HL-60/S4 treated with retinoic acid at 250 ng/mL for 4 days and 3 days (cell line): Measurements from ENCODE around the gene SLC7A8.
"Not testable (repeated sequence)": the region's sequence is repeated elsewhere in the genome, so short reads cannot be mapped to it uniquely, and the experiment has no call there.

Source experiments
- in situ Hi-C: fragments of 300-500 bp; cut with MboI; formaldehyde crosslinking; loops from 2 replicates; pipeline ENCODE4 v1.7.0; 2022; ENCODE audit warnings: low sequenced_read_pairs

The SLC7A8 gene

DNA sequence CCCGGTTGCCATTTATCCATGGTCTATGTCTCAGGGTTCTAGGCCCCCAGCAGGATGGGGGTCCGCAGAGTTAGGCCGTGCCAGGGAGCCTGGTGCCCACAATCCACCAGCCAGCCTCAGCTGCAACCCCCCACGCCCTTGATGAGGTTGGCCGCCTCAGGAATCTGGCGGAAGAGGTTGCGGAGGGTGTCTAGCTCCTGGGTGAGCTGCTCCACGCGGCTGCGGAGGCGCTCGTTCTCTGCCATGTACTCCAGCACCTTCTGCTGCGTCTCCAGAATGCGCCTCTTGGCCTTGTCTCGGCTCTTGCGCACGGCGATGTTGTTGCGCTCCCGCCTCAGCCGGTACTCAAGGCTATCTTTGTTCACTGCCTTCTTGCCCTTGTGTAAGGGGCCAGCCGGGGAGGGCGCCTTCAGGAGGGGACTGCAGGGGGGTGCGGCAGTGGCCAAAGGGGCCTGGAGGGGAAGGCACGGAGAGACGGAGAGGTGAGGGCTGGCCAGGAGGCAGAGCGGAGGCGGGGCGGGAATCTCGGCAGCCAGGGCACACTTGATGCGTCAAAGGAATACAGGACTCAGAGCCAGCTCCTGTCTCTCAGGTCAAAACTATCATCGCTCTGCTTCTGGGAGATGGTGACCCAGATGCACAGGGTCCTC lies 66.0 kb downstream of the SLC7A8 start:
- in situ Hi-C loops: no loop called here

DNA sequence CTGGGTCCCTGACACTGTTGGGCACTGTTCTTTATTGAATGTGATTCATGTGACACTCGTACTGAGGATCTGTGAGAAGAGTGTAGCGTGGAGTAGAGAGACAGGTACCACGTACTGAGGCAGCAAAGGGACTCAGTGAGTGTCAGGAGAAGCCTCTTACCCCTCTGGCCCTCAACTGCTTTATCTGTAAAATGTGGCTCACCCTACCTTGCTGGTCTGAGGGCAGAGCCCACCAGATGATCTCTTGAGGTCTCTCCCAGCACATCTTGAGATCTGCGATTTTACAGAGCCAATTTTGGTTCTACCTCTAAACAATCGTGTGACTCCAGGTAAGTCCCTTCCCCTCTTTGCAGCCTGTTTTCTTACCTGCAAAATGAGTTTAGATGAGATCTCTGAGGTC lies 67.5 kb downstream of the SLC7A8 start:
- in situ Hi-C loops: no loop called here

DNA sequence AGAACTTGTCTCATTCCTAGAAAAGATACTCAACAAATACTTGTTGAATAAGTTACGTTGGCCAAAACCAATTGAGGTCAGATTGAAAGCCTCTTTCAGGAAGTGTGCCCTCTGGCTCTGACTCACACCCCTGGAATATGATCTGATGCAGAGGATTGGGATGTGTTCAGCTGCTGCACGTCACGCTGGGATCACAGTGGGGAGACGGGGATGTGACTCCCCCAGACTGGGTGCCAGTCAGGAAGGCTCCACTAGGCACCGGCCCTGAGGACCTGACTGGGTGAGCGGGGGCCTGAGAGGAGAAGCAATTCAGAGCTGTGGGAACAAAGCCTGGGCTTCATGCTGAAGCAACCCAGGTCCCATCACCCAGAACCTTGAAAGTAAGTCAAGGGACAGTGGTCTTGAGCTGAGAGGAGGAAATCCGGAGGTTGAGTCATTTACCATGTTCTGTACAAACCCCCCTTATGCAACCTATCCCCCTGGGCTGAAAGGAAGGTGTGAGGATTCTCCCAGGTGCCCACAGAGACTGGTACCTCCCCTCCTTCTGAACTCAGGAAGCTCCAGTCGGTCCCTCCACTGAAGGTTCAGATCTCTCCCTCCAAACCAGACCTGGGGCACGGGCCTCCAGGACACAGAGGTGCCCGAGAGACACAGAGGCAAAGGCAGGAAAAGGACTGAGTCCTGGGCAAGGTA lies 68.3 kb downstream of the SLC7A8 start:
- in situ Hi-C loops: no loop called here

DNA sequence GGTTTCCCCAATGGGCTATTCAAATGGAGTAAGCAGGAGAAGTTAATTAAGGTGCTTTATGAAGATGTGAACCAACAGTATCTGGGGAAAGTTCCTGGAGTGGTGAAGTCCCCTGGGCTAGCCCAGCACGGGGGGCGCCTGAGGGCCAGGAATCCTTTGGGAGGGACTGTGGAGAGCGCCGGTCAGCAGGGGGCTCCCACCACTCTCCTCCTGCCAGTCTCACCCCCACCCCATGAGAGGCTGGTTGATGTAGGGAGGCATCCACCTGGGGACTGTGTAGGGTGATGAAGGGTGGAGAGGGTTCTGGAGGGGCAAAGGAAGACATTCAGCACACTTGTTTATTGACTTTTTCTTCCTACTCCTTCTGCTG lies 68.8 kb downstream of the SLC7A8 start:
- in situ Hi-C loops: no loop called here

DNA sequence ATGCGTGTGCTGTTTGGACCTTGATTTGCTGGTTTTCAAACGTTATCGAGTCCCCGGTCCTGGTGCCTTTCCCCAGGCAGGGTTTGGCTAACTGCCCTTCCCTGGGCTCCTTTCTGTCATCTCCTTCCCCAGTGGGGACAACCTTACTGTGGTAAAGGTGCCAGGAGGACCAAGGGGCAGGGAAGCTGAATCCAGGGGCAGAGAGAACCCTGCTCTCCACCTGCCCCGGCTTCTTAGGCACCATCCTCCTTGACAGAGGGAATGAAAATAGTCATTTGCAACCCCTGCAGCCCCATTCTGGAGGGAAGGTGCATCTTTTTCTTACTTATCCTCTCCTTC lies 69.4 kb downstream of the SLC7A8 start:
- in situ Hi-C loops: no loop called here

DNA sequence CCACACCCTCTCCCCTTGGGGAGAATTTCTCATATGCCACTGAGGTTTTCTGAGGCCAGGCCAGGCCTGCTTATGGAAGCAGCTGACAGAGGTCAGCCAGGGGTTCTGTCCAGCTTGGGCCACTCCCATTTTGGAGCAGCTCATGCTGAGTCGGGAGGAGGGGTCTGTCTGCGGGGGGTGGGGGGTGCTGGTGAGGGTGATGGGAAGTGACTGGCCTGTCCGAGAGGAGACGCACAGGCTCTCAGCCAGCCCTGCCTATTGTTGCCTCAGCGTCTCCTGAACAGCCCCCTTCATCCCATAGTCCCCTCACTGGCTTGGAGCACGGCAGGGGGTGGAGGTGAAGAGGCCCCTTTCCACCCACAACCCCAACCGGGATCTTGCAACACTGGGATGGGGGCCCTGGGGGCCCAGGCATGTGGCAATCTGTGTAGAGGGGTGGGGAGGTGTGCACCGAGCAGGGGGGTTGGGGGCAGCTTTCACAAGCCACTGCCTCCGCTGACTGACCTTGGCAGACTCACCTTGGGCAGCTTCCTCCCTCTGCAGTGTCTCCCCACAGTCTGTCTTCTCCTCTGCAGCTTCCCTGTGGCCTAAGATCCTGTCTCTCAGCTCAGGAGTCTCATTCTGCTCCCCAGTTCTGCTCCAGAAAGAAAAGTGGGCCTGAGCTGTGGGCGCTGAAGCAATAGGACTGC lies 69.9 kb downstream of the SLC7A8 start:
- in situ Hi-C loops: no loop called here

DNA sequence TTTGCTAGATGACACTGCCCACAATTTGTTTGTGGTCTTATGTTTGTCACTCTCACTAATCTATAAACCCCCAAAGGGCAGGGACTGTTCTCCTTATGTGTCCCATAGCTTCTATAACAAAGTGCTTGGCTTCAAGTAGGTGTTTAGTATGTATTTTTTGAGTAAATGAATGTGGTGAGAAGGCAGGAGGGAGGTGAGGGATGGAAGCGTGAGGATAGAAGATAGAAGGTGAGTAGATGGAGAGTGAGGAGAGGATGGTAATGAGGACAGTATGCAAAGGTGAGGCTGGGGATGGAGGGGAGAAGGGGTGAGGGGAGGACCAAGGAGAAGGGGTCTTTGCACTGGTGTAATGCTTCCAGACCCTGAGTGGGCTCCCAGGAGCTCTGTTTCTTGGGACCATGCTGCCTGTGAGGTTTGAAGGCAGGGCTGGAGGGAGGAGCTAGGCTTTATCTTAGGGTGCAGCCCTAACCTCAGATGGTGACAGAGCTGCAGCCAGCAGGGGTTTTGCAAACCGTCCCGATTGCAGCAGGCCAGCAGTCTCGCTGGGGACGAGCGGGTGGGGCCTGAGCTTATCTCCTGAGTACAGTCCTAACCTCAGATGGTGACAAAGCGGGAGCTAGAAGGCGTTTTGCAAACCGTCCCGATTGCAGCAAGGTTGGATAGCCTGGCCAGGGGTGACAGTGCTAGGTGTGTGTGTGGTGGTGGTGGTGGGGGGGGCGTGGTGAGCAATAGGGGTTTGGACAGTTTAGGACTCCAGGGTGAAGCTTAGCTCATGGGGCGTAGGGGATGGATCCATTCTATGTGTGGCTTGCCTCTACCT lies 70.9 kb downstream of the SLC7A8 start:
- in situ Hi-C loops: no loop called here

DNA sequence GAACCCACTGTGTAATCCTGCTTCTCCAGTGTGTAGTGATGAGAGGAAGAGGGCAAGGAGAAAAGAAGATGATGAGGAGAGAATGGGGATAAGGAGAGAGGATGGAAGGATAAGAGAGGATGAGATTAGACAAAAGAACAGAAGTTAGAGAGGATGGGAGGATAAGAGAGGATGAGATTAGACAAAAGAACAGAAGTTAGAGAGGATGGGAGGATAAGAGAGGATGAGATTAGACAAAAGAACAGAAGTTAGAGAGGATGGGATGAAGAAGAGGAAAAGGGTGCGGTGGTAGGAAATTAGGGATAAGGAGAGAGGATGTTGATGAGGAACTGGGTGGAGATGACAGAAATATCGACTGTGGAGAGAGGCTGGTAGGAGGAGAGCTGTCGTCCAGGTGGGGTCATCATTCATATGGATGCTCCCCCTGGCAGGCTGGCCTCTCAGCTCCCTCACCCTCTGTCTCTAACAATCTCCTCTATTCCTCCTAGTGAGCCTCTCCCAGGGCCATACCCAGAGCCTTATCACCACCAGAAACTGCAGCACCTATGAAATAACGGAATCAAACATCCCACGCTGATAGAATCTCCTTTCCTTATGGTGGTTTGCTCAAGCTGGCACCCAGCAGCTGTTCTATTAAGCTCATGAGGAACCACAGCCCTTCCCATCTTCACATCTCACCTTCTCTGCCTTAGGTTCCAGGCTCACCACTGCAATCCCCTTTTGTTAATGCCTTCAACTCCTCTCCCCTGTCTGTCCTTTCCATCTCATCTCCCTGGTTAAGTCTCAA lies 72.7 kb downstream of the SLC7A8 start:
- in situ Hi-C loops: no loop called here

DNA sequence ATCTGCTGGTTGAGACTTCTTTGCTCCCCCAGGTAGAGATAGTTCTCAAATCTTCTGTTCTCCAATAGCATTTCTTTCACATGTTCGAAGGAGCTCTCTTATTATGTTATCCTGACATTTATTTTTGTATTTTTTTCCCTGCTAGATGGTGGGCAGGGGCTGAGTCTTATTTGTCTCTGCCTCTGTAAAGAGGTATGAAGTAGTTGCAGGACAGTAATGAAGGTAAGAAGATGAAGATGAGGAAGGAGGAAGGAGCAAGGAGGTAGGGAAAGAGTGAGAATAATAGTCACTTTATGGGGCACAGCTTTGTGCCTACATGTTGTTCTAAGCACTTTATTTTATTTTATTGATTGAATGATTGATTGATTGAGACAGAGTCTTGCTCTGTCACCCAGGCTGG lies 73.7 kb downstream of the SLC7A8 start:
- in situ Hi-C loops: no loop called here

DNA sequence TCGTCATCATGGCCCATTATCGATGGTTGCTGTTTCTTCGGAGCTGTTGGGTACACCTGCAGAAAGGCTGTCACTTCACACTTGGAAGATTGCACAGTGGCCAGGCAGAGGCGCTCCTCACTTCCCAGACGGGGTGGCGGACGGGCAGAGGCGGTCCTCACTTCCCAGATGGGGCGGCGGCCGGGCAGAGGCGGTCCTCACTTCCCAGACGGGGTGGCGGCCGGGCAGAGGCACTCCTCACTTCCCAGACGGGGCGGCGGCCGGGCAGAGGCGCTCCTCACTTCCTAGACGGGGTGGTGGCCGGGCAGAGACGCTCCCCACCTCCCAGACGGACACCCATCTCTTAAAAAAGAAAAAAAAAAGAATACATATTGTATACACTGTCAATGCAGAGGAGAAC lies 75.3 kb downstream of the SLC7A8 start:
- in situ Hi-C loops: not testable (repeated sequence)

DNA sequence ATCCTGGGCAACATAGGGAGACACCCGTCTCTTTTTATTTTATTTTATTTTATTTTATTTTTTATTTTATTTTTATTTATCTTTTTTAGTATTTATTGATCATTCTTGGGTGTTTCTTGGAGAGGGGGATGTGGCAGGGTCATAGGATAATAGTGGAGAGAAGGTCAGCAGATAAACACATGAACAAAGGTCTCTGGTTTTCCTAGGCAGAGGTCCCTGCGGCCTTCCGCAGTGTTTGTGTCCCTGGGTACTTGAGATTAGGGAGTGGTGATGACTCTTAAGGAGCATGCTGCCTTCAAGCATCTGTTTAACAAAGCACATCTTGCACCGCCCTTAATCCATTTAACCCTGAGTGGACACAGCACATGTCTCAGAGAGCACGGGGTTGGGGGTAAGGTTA lies 75.8 kb downstream of the SLC7A8 start:
- in situ Hi-C loops: not testable (repeated sequence)

DNA sequence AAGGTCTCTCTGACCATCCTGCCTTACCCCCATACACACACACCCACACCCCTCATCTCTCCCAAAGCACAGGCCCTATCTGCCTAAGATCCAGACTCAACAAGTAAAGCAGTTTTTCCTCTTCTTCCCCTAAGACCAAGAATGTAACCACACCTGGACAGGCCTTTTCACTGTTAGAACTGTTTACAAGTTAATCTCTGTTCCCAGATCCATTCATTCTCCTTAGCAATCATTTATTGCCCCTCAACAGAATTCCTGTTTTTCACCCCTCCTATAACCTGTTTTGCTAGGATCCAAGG lies 76.8 kb downstream of the SLC7A8 start:
- in situ Hi-C loops: no loop called here

DNA sequence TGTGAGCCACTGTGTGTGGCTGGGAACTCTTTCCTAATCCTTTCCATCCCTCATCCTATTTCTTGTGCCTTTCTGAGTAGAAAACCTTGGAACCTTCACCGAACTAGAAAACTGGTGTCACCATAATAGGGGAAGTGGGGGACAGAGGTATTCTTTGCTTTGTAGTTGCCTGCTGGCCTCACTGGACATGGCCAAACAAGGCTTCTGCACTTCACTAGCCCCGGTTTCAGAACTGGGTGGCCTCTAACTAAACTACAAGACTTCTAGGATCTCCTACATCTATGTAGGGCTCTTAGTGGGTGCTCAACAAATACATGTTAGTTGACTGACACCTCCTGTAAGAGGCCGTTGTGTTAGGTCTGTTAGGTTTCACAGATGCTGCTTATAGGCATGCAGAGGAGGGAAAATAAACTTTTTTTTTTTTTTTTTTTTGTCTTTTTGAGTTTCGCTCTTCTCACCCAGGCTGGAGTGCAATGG lies 78.1 kb downstream of the SLC7A8 start:
- in situ Hi-C loops: no loop called here

DNA sequence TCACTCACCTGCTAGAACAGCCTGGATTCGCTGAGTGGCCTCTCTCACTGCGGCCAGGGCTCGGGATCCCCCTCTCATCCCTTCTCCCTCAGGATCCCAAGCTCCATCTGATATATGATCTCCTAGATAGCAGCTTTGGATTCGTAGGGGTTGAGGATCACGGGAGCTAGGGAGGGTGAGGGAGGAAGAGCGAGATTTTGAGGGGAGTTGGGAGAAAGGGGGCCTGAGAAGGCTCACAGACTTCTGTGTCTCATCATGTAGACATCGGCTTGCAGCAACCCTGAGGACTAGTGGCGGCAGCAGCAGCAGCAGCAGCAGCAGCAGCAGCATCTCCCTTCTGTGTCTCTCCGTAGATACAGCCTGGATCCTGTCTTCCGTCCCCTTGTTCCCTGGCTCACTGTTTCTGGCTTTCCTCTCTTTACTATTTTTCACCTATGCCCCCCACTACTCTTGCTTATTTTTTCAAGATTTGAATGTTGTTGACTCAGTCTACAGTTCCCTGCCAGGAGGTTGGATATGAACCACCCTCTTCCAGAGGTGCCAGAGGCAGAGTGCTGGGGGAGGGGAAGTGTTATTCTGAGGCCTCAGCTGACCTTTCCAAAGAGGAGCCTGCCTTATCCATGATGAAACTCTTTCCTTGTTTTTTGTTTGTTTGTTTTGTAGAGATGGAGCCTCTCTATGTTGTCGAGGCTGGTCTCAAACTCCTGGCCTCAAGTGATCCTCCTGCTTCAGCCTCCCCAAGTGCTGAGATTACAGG lies 78.7 kb downstream of the SLC7A8 start, which contains the start of gene CIROP:
Gene CIROP, minus strand, starts transcription at position 399 of the 757 bp plus-strand sequence. Its CDS starts 69 bp downstream, at position 330.
- in situ Hi-C loops: no loop called here

DNA sequence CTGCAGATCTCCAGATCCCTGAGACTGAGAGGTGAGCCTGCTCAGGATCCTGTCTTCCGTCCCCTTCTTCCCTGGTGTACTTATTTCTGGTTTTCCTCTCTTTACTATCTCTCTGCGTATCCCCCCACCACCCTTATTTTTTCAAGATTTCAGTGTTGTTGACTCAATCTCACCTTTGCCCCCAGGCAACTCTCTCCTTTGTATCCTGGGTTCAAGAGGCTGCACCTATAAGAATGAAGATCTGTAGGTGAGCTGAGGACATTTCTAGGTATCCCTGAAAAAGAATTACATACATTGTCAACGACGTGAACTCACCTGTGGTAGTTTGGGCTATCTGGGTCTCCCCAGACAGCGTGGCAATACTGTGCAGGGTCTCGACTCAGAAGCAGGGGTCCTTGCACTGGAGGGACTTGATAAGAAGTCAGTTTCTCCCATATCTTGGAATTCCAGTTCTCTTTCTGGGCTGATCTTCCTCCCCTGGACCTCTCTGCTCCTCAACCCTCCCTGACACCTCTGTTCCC lies 79.3 kb downstream of the SLC7A8 start:
- in situ Hi-C loops: no loop called here

DNA sequence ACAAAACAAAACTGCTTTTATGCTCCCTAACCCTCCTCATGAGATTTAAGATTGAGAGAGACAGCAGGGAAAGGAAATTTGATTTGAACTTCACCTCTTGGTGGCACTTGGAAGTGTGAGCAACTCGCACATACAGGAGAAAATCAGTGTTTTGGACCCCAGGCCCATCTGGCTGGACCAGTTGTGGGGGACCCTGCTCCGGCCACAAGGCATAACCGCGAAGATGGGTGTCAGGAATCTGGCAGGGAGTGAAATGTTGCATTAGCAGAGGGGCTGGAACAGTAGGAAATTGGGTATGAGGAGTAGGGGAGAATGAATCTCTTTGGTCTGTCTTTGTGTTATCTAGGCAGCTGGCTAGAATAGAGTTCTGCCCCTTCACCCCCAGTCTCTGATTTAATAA lies 79.9 kb downstream of the SLC7A8 start:
- in situ Hi-C loops: no loop called here

DNA sequence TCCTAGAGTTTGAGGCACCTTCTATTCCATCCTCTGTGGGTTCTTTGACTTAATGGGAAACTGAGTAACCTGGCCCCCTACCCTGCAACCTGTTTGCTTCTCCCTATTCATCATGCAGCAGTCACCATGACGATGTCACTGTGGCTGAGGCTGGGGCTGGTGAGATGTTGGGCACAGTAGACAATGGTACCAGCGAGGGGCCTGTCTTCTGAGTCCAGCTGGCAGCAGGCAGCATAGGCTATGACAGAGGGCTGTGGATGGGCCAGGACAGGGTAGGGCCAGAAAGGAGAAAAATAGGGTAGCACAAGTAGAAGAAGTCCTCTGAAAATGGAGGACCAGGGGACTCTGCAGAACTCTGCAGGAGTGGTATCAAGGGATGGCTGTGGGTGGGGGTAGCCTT lies 80.7 kb downstream of the SLC7A8 start:
- in situ Hi-C loops: no loop called here

DNA sequence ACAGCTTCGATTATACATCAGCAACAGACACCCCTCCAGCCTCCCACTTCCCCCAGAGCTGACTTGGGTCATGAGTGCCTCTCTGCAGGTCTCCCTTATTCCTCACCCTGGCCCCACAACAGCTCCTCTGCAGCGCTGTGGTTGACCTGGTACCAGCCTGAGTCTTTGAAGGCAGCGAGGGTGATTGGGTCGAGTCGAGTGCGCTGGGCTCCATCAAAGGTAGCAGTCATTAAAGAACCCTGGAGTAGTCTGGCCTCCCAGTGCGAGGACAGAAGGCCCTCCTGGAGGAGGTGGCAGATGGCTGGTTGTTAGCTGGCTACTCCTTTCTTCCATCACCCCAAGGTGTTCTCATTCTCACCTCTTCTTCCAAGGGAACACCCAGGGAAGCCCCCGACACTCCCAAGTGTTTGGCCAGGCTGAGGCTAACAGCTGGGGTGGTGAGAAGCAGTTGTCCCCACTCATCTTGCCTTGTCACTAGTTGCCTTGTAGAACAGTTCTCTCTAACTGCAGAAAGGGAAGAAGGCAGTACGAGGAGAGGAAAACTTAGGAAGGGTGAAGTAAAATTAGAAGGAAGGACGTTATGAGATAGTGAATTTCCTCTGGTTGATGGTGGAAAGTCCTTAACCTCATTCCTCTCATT lies 81.4 kb downstream of the SLC7A8 start:
- in situ Hi-C loops: no loop called here

DNA sequence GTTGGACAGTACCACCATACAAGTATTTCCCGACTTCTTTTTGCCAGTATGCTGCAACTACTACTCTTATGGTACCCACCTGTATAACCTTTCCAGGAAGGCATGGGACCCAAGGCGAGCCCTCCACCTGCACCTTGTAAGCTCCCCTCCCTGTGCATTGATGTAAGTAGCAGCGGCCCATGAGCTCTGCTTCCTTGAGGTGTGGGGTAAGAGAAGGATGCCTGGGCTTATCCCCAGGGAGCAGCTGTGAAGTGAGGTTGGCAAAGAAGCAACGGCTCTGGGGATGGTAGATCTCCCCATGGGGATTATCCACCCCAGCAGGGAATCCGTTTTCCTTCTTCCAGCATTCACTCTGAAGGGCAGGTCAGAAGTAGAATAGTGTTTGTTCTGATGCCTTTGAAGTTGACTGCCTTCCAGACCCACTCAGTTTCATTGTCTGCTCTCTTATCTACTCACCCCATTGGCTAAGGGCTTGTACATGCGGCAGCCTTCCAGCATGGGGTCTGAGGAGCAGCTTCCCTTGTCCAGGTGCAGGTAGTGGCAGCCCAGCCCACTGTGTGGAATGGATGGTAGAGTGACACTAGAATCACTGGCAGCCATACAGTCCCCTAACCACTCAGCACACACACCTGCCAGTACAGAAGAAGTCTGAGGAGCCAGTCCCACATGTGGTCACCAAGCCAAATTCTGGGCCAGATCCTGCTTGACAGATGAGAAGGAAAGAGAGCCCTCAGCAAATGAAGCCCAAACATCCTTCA lies 82.1 kb downstream of the SLC7A8 start:
- in situ Hi-C loops: no loop called here
